GM12875 (cell line): Measurements from ENCODE around the gene FTCD.

Source experiments
- H3K4me3 ChIP-seq: one replicate; pipeline ENCODE4 v1.5.1; 2011; ENCODE audit warnings: low read depth, low read length, control low read depth
- TF ChIP-seq, protein P1 (sequence below): IDR thresholded peaks from 2 replicates; pipeline ENCODE4 v1.5.1; 2011; ENCODE audit warnings: low read depth, mild to moderate bottlenecking, control low read depth, inconsistent platforms, low read length, moderate library complexity, borderline replicate concordance; ENCODE audit not compliant: insufficient read depth

Gene FTCD

DNA sequence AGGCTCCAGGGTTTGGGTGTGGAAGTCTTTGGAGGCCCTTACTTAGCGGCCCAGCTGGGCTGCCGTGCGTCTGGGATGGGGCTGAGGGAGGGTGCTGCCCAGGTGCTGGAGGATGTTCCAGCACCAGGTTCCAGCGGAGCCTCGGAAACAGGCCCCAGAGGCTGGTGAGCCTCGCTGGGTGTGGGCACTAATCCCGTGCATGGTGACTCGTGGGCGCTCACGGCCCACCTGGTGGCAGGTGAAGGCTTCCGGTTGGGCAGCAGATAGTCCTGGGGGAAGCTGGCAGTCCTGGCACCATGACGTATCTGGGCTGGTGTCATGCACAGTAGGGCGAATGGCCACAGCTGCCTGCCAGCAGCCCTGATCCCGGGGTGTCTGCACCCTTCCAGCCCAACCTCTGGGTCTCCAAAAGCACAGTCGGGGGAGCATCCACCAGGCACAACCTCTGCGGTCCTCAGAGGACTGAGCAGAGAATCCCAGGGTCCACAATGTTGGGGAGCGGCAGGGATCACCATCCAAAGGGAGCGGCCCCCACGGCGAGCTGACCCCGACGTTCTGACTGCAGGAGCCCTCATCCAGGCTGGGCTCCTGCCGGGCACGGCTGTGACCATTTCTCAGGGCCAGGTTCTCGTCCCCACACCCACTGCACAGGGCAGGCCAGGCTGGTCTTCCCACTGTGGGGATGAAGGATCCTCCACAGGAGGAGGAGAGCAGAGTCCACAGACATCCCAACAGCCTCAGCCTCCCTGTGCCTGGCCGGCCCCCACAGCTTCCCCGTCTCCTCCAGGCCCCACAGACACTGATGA is 25.3 kb downstream of the FTCD start:
- no peak overlapping the region for H3K4me3 ChIP-seq
- TF ChIP-seq, protein P1, sequence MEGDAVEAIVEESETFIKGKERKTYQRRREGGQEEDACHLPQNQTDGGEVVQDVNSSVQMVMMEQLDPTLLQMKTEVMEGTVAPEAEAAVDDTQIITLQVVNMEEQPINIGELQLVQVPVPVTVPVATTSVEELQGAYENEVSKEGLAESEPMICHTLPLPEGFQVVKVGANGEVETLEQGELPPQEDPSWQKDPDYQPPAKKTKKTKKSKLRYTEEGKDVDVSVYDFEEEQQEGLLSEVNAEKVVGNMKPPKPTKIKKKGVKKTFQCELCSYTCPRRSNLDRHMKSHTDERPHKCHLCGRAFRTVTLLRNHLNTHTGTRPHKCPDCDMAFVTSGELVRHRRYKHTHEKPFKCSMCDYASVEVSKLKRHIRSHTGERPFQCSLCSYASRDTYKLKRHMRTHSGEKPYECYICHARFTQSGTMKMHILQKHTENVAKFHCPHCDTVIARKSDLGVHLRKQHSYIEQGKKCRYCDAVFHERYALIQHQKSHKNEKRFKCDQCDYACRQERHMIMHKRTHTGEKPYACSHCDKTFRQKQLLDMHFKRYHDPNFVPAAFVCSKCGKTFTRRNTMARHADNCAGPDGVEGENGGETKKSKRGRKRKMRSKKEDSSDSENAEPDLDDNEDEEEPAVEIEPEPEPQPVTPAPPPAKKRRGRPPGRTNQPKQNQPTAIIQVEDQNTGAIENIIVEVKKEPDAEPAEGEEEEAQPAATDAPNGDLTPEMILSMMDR: no peak

DNA sequence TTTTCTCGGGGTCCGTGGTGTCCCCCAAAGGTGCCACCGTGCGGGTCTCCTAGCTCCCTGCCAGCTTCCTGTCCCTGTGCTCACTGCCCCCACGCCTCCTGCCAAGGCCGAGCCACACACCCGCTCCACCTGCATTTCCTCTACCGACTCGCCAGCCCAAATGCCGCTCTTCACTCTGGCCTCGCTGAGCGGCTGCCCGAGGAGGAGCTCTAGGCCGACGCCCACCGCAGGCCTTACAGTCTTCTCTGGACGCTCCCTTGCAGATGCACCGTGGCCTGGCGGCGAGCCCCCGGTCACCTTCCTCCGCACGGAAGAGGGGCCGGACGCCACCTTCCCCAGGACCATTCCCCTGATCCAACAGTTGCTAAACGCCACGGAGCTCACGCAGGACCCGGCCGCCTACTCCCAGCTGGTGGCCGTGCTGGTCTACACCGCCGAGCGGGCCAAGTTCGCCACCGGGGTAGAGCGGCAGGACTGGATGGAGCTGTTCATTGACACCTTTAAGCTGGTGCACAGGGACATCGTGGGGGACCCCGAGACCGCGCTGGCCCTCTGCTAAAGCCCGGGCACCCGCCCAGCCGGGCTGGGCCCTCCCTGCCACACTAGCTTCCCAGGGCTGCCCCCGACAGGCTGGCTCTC is 26.3 kb downstream of the FTCD start:
- TF ChIP-seq, protein P1: no peak
- no peak overlapping the region for H3K4me3 ChIP-seq

DNA sequence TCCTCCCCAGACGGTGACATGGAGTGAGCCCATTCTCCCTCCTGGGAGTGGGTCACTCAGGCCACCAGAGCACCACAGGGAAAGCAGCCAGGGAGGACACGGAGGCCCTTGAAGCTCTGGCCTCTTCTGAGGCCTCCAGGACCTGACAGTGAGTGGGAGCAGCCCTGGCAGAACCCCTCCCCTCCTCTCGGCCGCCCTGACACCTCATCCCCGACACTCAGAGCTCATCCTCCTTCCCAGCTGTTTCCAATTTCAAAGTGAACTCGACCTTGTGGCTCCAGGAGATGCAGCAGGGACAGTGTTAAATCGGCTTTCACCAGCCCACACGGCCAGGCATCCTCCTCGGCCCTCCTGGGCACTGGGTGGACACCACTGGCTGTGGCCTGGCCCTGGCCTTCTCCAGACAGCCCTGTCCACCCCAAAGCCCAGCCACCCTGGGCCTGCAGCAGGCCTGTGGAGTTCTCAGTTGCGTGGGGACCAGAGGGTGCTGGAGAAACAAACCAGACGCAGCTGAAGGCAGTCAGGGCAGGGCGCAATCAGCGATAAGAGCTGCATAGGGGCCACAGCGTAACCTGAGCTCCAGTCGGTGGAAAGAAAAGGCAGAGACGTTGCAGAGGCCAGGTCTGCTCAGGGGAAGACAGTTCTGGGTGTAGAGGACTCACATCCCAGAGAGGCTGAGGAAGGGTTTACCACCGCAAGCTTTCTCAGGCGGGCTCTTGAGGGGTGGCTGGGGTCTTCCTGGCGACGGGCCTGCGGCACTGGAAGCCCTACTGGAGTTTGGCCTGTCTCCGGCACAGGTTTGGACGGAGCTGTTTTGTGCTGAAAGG is 27.1 kb downstream of the FTCD start:
- TF ChIP-seq, protein P1: no peak
- no peak overlapping the region for H3K4me3 ChIP-seq

DNA sequence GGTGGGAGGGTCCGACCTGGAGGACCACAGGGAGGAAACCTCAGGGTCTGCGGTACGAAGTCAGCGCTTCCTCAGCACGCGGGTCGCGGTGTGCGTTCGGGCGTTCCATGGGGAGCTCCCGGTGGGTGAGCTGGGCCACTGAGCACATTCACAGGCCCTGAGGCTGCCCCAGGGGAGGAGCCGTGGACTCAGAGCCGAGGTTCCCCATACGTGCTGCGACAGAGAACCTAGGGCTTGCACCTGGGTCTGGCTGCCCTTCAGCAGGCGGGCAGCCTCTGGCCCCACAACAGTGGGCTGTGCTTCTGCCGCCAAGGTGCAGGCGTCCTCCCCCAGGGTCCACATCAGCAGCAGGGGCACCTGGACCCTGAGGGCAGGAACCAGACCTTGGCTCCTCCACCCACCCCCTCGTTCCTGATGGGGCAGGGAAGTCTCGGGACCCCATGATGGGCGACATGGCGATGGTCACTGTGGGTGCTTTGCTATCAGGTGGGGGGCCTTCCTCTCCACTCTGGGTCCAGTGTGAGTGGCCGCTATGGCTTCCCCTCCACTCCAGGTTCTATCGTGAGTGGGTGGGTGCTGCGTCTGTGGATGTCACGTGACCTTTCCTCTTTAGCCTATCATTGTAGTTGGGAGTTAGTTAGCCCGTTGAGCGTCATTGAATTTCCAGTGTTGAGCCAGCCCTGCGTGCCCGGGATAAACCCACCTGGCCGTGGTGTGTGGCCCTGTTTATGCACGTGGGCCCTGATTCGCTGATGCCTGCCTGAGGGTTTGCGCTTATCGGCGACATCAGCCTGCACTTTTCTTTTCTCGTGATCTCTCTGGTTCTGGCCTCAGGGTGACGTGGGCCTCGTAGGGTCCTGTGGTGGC is 27.9 kb downstream of the FTCD start:
- TF ChIP-seq, protein P1: no peak
- H3K4me3 ChIP-seq: no peak overlapping the region

DNA sequence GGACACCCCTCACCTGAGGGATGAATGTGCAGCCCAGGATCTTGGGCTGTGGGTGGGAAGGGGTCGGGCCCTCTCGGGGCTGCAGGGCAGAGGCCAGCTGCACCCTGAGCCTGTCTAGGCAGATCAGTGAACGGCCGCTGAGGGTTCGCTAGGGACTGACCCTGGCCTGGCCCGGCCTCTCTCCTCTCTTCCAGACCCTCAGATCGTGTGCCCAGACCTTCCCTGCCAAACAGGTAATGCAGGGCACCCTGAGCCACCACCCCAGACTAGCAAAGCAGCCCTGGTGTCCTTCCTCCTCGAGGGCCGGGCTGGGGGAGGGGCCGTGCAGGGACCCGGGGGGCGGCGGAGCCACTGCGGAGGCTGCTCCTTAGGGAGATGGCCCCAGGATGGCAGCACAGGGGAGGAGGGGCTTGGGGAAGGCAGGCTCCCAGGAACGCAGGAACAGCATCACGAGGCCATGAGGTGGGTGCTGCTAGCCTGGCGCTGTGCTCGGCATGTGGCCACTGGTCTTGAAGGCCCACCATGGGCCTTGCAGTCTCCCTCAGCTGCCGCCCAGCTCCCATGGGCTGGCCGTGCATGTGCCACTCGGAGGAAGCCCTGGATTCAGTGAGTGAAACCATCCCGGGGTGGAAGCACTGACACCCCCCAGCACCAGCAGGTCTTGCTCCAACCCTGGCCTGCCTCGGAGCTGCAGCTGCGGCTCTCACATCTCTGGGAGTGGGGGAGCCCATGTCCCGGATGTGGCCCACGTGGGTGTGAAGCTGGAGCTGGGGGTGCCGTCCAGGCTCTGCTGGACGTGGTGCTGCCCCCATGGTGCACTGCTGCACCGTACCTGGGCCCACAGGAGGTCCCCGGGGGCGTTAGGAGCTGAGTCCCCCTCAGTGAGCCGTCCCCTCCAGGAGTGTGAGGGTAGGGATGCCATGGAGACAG is 28.8 kb downstream of the FTCD start:
- H3K4me3 ChIP-seq: no peak overlapping the region
- TF ChIP-seq, protein P1: no peak
